IPS DF 6.9 (cell line): ENCODE measurements around the gene KAZN.

Source experiments
- DNase-seq: peaks from one replicate; pipeline ENCODE4 v3.0.0-alpha.2; 2013; ENCODE audit warnings: low read depth, low spot score
- H3K27ac ChIP-seq: one replicate; pipeline ENCODE4 v1.5.1; 2013; ENCODE audit warnings: low read length, control low read depth
- H3K27me3 ChIP-seq: 2 replicates; pipeline ENCODE4 v1.6.1; 2013; ENCODE audit warnings: mild to moderate bottlenecking, low read length; ENCODE audit not compliant: control insufficient read depth, insufficient read depth
- H3K36me3 ChIP-seq: 2 replicates; pipeline ENCODE4 v1.6.1; 2013; ENCODE audit warnings: low read length; ENCODE audit not compliant: control insufficient read depth, insufficient read depth
- H3K4me1 ChIP-seq: 2 replicates; pipeline ENCODE4 v1.6.1; 2013; ENCODE audit warnings: low read length; ENCODE audit not compliant: control insufficient read depth, insufficient read depth
- H3K4me3 ChIP-seq: 2 replicates; pipeline ENCODE4 v1.5.1; 2013; ENCODE audit warnings: mild to moderate bottlenecking, low read length
- H3K9me3 ChIP-seq: 2 replicates; pipeline ENCODE4 v1.6.1; 2013; ENCODE audit warnings: low read length, inconsistent platforms; ENCODE audit not compliant: control insufficient read depth, insufficient read depth
- WGBS: extraction: QIAGEN DNeasy Blood & Tissue Kit; methylation state at CpG from one replicate; pipeline ENCODE4 v1.1.7; 2013; ENCODE audit warnings: mixed read lengths, missing lambda C conversion rate; ENCODE audit not compliant: insufficient read length, insufficient coverage; 5-methylcytosine and 5-hydroxymethylcytosine counted together

Gene KAZN

DNA sequence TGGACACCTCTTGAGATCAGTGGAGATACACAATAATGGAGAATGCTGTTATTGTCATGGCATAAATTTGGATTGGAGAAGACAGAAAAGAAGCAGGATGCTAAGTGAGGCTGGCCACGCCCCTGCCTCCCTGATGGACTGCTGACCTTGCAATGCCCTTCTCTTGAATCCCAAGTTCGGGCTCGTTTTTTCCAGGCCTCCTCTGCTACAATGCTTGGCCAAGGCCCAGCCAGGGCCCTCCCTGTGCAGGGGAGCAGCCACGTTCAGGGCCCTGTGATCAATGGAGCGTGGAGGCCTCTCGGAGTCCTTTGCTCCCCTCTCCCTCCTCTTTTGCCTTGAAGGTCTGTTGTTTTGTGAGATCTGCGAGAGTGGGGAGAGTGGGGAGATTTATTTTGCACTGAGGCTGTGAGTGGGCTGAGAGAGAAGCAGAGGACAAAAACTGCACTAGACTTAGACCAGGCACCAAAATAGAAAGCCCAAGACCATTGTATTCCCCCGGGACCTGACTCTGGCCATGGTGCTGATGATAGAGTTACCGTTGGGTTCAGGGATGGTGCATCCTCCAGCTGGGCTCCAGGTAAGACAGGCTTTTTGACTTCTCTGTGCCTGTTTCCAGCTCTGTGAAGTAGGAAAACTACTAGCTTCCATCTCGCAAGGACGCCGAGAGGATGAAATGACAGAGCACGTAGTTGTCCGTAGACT lies 268.6 kb downstream of the KAZN start:
- H3K4me1 ChIP-seq: no peaks in the 10 kb centered on the region
- H3K27me3 ChIP-seq: no peaks in the 10 kb centered on the region
- H3K9me3 ChIP-seq: no peaks in the 10 kb centered on the region
- no peak overlapping the region for H3K4me3 ChIP-seq
- H3K27ac ChIP-seq: no peak overlapping the region
- DNase-seq: no peak
- no CpG with 5 or more reads among the region's 14 CpGs for WGBS
- H3K36me3 ChIP-seq: no peaks in the 10 kb centered on the region

DNA sequence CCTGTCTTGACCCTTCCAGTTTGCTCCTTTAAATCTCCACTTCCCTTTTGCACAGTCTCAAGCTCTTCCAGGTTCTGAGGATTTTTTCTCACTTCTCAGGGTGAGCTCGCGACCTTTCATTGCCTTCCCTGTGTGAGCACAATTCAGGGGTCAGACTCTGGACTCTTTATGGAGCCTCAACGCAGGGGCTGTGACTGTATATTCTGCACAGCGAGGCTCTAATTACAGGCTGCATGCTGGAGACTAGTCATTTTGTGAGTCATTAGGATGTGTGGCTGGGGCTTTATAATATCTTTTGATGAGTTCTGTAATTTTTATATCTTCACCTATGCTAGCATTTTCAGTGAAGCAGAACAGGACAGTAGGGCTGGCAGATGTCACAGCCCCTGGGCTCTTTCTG lies 270.7 kb downstream of the KAZN start:
- WGBS: no CpG with 5 or more reads among the region's 4 CpGs
- Histone ChIP-seq H3K36me3 (no peaks in the 10 kb centered on the region), H3K4me3 (no peak overlapping the region), H3K4me1 (no peaks in the 10 kb centered on the region), H3K27me3 (no peaks in the 10 kb centered on the region), H3K9me3 (no peaks in the 10 kb centered on the region), H3K27ac (no peak overlapping the region)
- no peak for DNase-seq

DNA sequence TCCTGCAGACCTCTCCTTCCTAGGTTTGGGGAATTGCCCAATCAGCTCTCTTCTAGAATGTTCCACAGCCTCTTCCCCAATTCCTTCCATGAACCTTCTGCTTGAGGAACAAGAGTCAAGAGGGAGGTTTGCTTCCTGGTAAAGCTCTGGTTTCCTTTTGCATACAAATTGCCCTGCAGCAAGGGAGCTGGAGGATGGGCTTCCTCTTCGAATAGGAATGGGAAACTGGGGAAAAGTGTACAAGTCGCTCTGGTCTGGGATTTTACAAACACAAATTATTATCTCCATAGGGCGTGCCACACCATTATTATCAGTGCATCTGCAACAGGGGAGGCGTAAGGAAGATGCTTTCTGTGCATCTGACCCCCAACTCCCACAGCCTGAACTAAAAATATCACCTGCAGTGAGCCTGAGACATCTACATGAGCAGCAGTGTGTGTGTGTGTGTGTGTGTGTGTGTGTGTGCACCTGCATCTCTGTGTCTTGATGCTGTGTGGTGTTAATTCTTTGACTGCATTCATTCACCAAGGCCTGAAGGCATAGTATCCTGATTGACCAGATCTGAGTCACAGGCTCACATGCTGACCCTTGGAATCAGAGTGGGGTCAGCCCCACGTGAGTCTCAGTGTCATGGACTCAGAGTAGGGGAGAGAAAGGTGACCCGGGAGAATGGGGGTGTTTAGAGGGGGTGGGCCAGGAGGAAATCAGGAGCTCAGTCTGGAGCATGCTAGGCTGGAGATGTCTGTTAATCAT lies 272.9 kb downstream of the KAZN start:
- Histone ChIP-seq H3K36me3 (no peaks in the 10 kb centered on the region), H3K4me3 (no peak overlapping the region), H3K27me3 (no peaks in the 10 kb centered on the region), H3K27ac (no peak overlapping the region), H3K9me3 (no peaks in the 10 kb centered on the region), H3K4me1 (peaks cover 6% of the 10 kb centered on the region; the same call in 1 of the 2 replicates)
- no CpG with 5 or more reads among the region's 6 CpGs for WGBS
- DNase-seq: no peak

DNA sequence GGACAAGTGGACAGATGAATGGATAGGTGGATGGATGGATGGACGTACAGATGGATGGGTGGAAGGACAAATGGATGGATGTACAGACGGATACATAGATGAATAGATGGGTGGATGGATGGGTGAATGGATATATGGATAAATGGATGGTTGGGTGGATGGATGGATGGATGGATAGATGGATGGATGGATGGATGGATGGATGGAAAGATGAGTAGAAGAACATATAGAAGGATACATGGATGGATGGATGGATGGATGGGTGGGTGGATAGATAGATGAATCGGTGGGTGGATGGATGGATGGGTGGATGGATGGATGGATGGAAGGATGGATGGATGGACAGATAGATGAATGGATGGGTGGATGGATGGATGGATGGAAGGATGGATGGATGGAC lies 274.3 kb downstream of the KAZN start:
- Histone ChIP-seq H3K4me3 (no peak overlapping the region), H3K9me3 (no peaks in the 10 kb centered on the region), H3K36me3 (no peaks in the 10 kb centered on the region), H3K27ac (no peak overlapping the region), H3K27me3 (no peaks in the 10 kb centered on the region), H3K4me1 (peaks cover 6% of the 10 kb centered on the region; the same call in 1 of the 2 replicates)
- no peak for DNase-seq
- WGBS: no CpG with 5 or more reads among the region's 3 CpGs

DNA sequence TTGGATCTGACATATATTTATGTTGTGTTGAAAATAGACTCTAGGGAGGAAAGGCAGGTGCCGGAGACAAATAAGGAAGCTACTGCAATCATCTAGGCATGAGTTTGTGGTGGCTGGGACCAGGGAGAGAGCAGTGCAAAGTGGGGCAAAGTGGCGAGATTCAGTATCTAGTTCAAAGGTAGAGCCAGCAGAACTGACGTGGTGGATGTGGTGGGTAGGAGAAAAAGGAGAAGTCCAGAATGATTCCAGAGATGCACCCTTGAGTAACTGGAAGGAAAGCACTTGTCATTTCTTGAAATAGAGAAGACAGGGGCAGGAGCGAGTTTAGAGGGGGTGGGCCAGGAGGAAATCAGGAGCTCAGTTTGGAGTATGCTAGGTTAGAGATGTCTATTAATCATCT lies 275.2 kb downstream of the KAZN start:
- no CpG with 5 or more reads among the region's 4 CpGs for WGBS
- Histone ChIP-seq H3K27ac (no peak overlapping the region), H3K4me3 (no peak overlapping the region), H3K27me3 (no peaks in the 10 kb centered on the region), H3K9me3 (no peaks in the 10 kb centered on the region), H3K4me1 (peaks cover 6% of the 10 kb centered on the region; the same call in 1 of the 2 replicates), H3K36me3 (no peaks in the 10 kb centered on the region)
- DNase-seq: no peak

DNA sequence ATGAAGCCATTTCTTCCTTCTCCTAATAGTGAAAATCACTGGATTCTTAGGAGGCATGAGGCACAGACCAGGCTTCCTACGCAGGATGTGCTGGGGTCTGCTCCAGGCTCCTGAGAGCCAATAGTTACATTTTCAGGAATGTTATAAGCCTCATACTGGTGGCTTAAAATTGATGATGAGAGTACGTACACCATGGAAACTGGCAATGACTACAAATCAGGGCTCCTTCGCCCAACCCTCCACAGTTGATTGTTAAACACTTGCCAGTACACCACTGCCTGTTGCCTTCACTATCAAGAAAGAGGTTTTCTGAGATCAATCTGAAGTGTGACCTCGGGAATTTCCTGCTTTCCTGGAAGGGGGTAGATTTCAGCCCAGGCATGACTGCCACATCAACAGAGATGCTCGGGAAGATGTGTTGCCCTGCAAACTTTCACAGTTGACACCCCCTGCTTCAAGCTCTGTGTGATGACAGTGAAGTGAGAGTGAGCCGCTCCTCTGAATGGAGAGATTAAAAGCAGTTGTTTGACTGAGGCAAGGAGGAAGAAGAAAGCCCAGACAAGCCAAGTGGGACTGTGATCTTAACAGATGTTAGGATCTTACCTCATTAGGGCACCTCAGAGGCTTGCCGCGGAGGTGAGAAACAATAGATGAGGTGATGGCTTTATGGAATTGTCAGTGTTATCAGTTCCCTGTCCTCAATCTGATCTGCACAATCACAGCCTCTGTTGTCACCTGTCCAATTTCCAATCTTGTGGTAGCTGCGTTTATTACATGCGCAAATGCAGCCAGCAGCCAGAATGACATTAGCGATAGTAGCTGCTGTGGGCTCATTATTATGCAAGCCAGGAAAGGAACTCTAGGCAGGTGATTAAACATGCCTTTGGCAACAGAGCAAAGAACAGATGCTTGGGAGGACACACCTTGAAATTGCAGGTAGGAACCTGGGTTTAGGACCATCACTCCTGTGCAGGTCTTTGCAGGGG lies 277.3 kb downstream of the KAZN start:
- DNase-seq: no peak
- H3K9me3 ChIP-seq: no peaks in the 10 kb centered on the region
- H3K4me1 ChIP-seq: peaks cover 6% of the 10 kb centered on the region; the same call in 1 of the 2 replicates
- H3K4me3 ChIP-seq: no peak overlapping the region
- H3K27ac ChIP-seq: no peak overlapping the region
- no peaks in the 10 kb centered on the region for H3K36me3 ChIP-seq
- WGBS: no CpG with 5 or more reads among the region's 11 CpGs
- no peaks in the 10 kb centered on the region for H3K27me3 ChIP-seq

DNA sequence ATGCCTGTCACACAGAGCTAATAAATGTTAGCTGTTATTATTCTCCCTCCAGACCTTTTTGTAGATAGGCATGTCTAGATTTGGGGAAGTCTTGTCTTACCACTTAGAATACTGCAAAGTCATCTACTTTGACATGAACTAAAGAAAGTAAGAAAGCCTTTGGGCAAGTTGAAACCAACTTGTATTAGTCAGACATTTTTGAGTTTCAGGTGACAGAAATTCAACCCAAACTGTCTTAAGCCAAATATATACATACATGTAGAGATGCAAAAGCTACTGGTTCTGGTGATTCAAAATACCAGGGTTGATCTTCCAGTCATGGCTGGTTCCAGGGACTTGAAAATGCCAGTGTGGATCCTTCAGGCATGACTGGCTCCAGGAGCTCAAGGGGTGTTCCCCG lies 278.3 kb downstream of the KAZN start:
- Histone ChIP-seq H3K4me3 (no peak overlapping the region), H3K27me3 (no peaks in the 10 kb centered on the region), H3K27ac (no peak overlapping the region), H3K9me3 (no peaks in the 10 kb centered on the region), H3K4me1 (peaks cover 6% of the 10 kb centered on the region; the same call in 1 of the 2 replicates), H3K36me3 (no peaks in the 10 kb centered on the region)
- no peak for DNase-seq
- no CpG with 5 or more reads among the region's 1 CpG for WGBS

DNA sequence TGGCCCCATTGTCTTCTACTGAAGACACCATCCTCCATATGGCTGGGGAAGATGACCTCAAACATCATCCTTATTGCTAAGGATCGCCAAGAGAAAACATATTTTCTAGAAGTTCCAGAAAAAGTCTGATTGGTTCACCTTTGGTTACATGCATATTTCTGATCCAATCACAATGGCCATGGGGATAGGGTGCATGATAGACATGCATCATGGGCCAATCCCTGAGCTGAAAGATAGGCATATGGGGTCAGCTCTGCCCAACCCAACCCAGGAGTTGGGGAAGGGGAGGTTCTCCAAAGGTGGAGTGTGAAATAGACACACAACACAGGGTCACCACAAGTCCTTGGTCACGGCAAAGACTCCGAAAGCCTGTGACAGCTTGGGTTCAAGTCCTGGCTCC lies 278.7 kb downstream of the KAZN start:
- no peaks in the 10 kb centered on the region for H3K36me3 ChIP-seq
- H3K9me3 ChIP-seq: no peaks in the 10 kb centered on the region
- no peak overlapping the region for H3K4me3 ChIP-seq
- peaks cover 6% of the 10 kb centered on the region; the same call in 1 of the 2 replicates for H3K4me1 ChIP-seq
- H3K27me3 ChIP-seq: no peaks in the 10 kb centered on the region
- no peak for DNase-seq
- WGBS: no CpG with 5 or more reads among the region's 3 CpGs
- no peak overlapping the region for H3K27ac ChIP-seq

DNA sequence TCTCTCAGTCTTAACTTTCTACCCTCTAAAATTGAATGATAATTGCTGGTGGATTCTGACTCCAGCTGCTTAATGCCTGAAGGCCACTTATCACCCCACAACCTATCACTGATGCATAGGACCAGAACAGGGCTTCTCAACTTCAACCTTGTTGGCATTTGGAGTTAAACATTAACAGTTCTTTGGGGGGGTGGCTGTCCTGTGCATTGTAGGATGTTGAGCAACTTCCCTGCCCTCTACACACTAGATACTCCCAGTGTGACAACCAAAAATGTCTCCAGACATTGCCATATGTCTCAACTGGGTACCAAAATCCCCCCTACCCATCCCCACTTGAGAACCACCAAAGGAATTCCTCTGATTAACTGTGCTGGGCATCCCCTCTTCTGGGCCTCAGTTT lies 279.6 kb downstream of the KAZN start:
- DNase-seq: no peak
- H3K27me3 ChIP-seq: no peaks in the 10 kb centered on the region
- H3K9me3 ChIP-seq: no peaks in the 10 kb centered on the region
- H3K4me3 ChIP-seq: no peak overlapping the region
- peaks cover 6% of the 10 kb centered on the region; the same call in 1 of the 2 replicates for H3K4me1 ChIP-seq
- H3K27ac ChIP-seq: no peak overlapping the region
- H3K36me3 ChIP-seq: no peaks in the 10 kb centered on the region

DNA sequence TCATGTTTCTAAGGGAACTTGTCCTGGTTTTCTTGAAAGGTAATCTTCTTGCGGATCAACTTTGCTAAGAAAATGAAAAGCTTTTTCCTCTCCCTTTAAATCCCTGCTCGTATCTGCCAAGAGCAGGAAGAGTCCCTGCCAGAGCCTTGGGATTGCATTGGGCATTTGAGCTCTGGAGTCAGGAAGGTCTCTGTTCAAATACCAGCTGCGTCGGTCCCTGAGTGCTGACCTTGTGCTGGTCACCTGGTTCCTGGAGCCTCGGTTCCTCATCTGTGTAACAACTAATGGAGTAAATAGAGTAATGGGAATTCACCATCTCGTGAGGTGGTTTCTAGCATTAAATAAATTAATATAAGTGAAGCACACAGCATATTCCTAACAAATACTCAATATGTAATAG lies 280.5 kb downstream of the KAZN start:
- Histone ChIP-seq H3K9me3 (no peaks in the 10 kb centered on the region), H3K36me3 (no peaks in the 10 kb centered on the region), H3K4me1 (peaks cover 6% of the 10 kb centered on the region; the same call in 1 of the 2 replicates), H3K27ac (no peak overlapping the region), H3K27me3 (no peaks in the 10 kb centered on the region), H3K4me3 (no peak overlapping the region)
- no CpG with 5 or more reads among the region's 6 CpGs for whole genome bisulfite sequencing
- DNase-seq: no peak
